Thyroid gland (tissue), 4 donors: ENCODE data around the gene ISM2.

ENCODE experiments used
- POLR2A ChIP-seq, 2 donors: fragments of 450-650 bp; IDR thresholded peaks; one replicate each; pipeline ENCODE4 v1.6.1; 2017; ENCODE audit warnings: antibody characterized with exemption in 2 of 2, mild to moderate bottlenecking in 2 of 2, moderate library complexity in 1 of 2
- TF ChIP-seq, protein P1 (sequence below), 6 experiments: fragments of 200-600 bp in 3 of 6; fragments of 450-650 bp in 3 of 6; sonication (generic) in 3 of 6; IDR thresholded peaks; one replicate each; pipeline ENCODE4 v1.5.1; 2016 to 2019; ENCODE audit warnings: antibody characterized with exemption in 6 of 6, mild to moderate bottlenecking in 2 of 6, inconsistent platforms in 1 of 6, moderate library complexity in 1 of 6

DNA sequence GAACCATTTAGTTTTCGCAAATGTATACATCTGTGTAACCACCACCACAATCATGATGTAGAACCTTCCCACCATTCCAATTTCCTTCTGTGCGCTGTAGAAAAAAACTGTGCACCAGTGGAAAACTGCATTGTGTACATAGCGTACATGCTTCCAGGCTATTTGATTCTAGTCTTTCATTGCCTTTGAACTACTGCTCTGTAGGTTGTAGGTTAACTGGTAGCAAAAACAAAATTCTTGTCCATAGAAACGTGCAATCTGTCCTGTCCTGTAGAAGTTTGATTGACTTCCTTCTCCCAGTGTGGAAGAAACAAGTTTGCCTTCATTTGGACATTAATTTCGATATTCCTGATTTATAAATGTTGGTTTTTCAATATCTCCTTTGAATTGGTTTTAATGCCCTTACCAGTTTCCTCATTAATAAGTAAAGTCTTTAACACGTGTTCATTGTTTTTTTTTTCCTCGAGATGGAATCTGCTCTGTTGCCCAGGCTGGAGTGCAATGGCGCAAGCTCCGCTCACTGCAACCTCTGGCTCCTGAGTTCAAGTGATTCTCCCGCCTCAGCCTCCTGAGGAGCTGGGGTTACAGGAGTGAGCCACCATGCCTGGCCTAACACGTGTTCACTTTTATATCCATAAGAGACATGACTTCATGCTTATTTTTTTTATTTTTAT lies 3.6 kb upstream of the ISM2 start:
- TF ChIP-seq, protein P1, sequence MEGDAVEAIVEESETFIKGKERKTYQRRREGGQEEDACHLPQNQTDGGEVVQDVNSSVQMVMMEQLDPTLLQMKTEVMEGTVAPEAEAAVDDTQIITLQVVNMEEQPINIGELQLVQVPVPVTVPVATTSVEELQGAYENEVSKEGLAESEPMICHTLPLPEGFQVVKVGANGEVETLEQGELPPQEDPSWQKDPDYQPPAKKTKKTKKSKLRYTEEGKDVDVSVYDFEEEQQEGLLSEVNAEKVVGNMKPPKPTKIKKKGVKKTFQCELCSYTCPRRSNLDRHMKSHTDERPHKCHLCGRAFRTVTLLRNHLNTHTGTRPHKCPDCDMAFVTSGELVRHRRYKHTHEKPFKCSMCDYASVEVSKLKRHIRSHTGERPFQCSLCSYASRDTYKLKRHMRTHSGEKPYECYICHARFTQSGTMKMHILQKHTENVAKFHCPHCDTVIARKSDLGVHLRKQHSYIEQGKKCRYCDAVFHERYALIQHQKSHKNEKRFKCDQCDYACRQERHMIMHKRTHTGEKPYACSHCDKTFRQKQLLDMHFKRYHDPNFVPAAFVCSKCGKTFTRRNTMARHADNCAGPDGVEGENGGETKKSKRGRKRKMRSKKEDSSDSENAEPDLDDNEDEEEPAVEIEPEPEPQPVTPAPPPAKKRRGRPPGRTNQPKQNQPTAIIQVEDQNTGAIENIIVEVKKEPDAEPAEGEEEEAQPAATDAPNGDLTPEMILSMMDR (IDR thresholded peaks at IDR 0.05) = no peak
- no peak for TF ChIP-seq POLR2A (IDR thresholded peaks at IDR 0.05)
